Occipital lobe (tissue), 2 donors: ENCODE data around the gene GTF2A1L. TPM values are rescaled to one million over a fixed set of nuclear protein-coding genes. Genes with fewer than 3 reads are reported as not detected.

ENCODE experiments used
- small RNA-seq: library from RNA; depleted of rRNA; stranded (forward); fragments of <200 nt; gene quantifications from one replicate; pipeline ENCODE3, GENCODE V24; 2014
- total RNA-seq: library from RNA; depleted of rRNA; stranded (reverse); fragments of >200 nt; gene quantifications from one replicate; pipeline ENCODE4 v1.2.3, GENCODE V29; 2014

Gene GTF2A1L
- total RNA-seq, 1 donor from 2014 or later: 6.9 TPM

Small RNA genes lying within 50 kb of the gene (small RNA-seq; reads per million reads assigned to genes)
- gene TPT1P11: not detected

Other genes starting within 250 kb of the GTF2A1L start
- gene PPP1R21, start 177.1 kb upstream of the GTF2A1L start, total RNA-seq: 36.2 TPM
- gene STON1, start 87.7 kb upstream of the GTF2A1L start, total RNA-seq: 9.4 TPM
- gene LHCGR, start 137.9 kb downstream of the GTF2A1L start, total RNA-seq: 0.16 TPM